SU-DHL-6 (cell line): Measurements from ENCODE around the gene KCNB1.

Experiments used
- CTCF ChIP-seq: fragments of 200-600 bp; sonication (generic); IDR thresholded peaks from one replicate; pipeline ENCODE4 v1.5.1; 2017; ENCODE audit warnings: antibody characterized with exemption, mild to moderate bottlenecking, low read length, moderate library complexity; ENCODE audit not compliant: insufficient read depth, poor library complexity, severe bottlenecking
- EZH2phosphoT487 ChIP-seq: fragments of 200-600 bp; sonication (generic), shearing (Covaris generic); conservative IDR thresholded peaks from 2 replicates; pipeline ENCODE4 v1.6.1; 2018; ENCODE audit warnings: mild to moderate bottlenecking, antibody characterized with exemption, low read length, moderate library complexity, mixed read lengths

GRCh38 chr20:49387581-49387939, 94.9 kb downstream of the KCNB1 start:
- no peak for TF ChIP-seq CTCF
- no peak for TF ChIP-seq EZH2phosphoT487
